ENCODE data around the gene TH. TPM values are rescaled to one million over a fixed set of nuclear protein-coding genes. Genes with fewer than 3 reads are reported as not detected.

TH gene
- total and polyA plus RNA-seq, 9 of the 15 experiments (the other 6 are each of a cell fraction or from before 2014, with no cell fraction given), result not detected

- no peak for DNase-seq (ENCODE audit: extremely low read depth in 1 of 4, low spot score in 3 of 4)
- ChIA-PET POLR2A (interaction anchor here (0.6 kb wide), 2 partner anchors 15 to 20 kb away, joined by 3 read pairs; no protein-coding TSS in a partner anchor), CTCF (ENCODE audit: low intra/inter-chr PET ratio) (no interaction called here)
- Histone ChIP-seq H3K79me2 (ENCODE audit: control insufficient read depth, insufficient read depth, low read length) (no peaks in the 10 kb centered on the region), H3K27ac (ENCODE audit: extremely low read depth, low read depth, low read length) (no peak overlapping the region), H2AFZ (ENCODE audit: low read depth, low read length) (no peak overlapping the region), H3K9ac (ENCODE audit: insufficient read depth in 1 of 2, low read depth in 2 of 2, low read length in 2 of 2) (no peak overlapping the region; a peak in 1 of 4 replicates), H3K9me3 (replicated peaks; ENCODE audit: control insufficient read depth, insufficient read depth, low read depth, low read length) (no peaks in the 10 kb centered on the region), H3K9me1 (ENCODE audit: control insufficient read depth, insufficient read depth, low read length) (no peaks in the 10 kb centered on the region), H3K4me2 (ENCODE audit: insufficient read depth, low read length) (no peak overlapping the region), H3K4me3 (no peak overlapping the region), H3K27me3 (ENCODE audit: control insufficient read depth in 2 of 2, insufficient read depth in 2 of 2, low read length in 2 of 2) (peaks cover 7 to 33% of the 10 kb centered on the region in 2 experiments), H3K4me1 (replicated peaks in 1 of 2; ENCODE audit: control insufficient read depth in 2 of 2, insufficient read depth in 2 of 2, low read length in 2 of 2) (peaks cover 0 to 48% of the 10 kb centered on the region in 2 experiments; a peak in 2 of 5 replicates), H4K20me1 (replicated peaks; ENCODE audit: control insufficient read depth, insufficient read depth, low read length) (no peaks in the 10 kb centered on the region; the same call in none of the 2 replicates), H3K36me3 (ENCODE audit: control insufficient read depth, insufficient read depth, low read length) (no peaks in the 10 kb centered on the region)
- in situ Hi-C loops (cut with MboI), result loop anchor here (5.0 to 10.0 kb wide), 3 partner anchors 94 to 312 kb away; no protein-coding TSS in a partner anchor
- whole genome bisulfite sequencing (ENCODE audit: insufficient coverage, low coverage, missing lambda C conversion rate), result 4% methylated on average over 6 of the region's 10 CpGs
- ATAC-seq, result no peak
- intact Hi-C loops (cut with micrococcal nuclease), result no loop called here
- TF ChIP-seq SREBF1 (IDR thresholded peaks at IDR 0.05; ENCODE audit: borderline replicate concordance, low read depth, low read length) (no peak), RHOXF2B (CRISPR knock-in tag; conservative IDR thresholded peaks at IDR 0.05) (no peak), ATF1 (CRISPR knock-in tag; IDR thresholded peaks at IDR 0.05) (no peak), ATF1 (tag; IDR thresholded peaks at IDR 0.05) (no peak), ZNF282 (CRISPR knock-in tag; IDR thresholded peaks at IDR 0.05) (no peak), IRF9 (tag; IDR thresholded peaks at IDR 0.05) (no peak), ZBED1 (IDR thresholded peaks at IDR 0.05) (no peak), HNRNPLL (IDR thresholded peaks at IDR 0.05; ENCODE audit: low read depth, low read length, poor library complexity, severe bottlenecking) (no peak), HDAC6 (IDR thresholded peaks at IDR 0.05; ENCODE audit: low read depth, low read length) (no peak), BDP1 (IDR thresholded peaks at IDR 0.05; ENCODE audit: insufficient read depth, insufficient read length) (no peak), ZNF384 (IDR thresholded peaks at IDR 0.05; ENCODE audit: low read depth, low read length) (no peak), SETDB1 (IDR thresholded peaks at IDR 0.05; ENCODE audit: low read length) (no peak), DDX20 (tag; IDR thresholded peaks at IDR 0.05; ENCODE audit: low read depth) (no peak), BRF2 (IDR thresholded peaks at IDR 0.05; ENCODE audit: borderline replicate concordance, insufficient read depth, insufficient read length) (no peak), FOXJ2 (tag; IDR thresholded peaks at IDR 0.05) (no peak), NFRKB (IDR thresholded peaks at IDR 0.05; ENCODE audit: low read depth) (no peak), HIVEP1 (CRISPR knock-in tag; IDR thresholded peaks at IDR 0.05) (no peak), ZNF134 (CRISPR knock-in tag; conservative IDR thresholded peaks at IDR 0.05) (no peak), PHF20 (IDR thresholded peaks at IDR 0.05; ENCODE audit: partially characterized antibody) (no peak), RUNX1 (IDR thresholded peaks at IDR 0.05; ENCODE audit: low read depth) (no peak), THRAP3 (IDR thresholded peaks at IDR 0.05; ENCODE audit: borderline replicate concordance) (no peak)
- no peak for FAIRE-seq
- BruUV-seq (replicated peaks), result no TSS peak
Observed at GRCh38 chr11:2202900-2203439, 31.4 kb upstream of the TH start.

Measured in K562 (cell line).